Activated B cell treated with CpG ODN at 0.5 μM for 24 hours (primary cell): Measurements from ENCODE around the gene PARVB. TPM values are rescaled to one million over a fixed set of nuclear protein-coding genes. Genes with fewer than 3 reads are reported as not detected.

Experiments used
- ATAC-seq: fragments of 200-7000 bp; cut with Tn5 transposase; one replicate; pipeline ENCODE4 v1.10.0; 2021; ENCODE audit warnings: low read depth, mild to moderate bottlenecking, moderate library complexity
- CTCF ChIA-PET: fragments of 350-600 bp; sonication (Branson Sonifier 250); formaldehyde crosslinking; loops from one replicate; lab custom pipeline; 2021; ENCODE audit warnings: antibody characterized with exemption; lab: Charles Lee
- POLR2A ChIA-PET: fragments of 350-600 bp; sonication (Branson Sonifier 250); formaldehyde crosslinking; loops from one replicate; lab custom pipeline; 2021; ENCODE audit warnings: antibody characterized with exemption; lab: Charles Lee
- DNase-seq: peaks from one replicate; pipeline ENCODE4 v3.0.0; 2022
- H3K27ac Mint-ChIP-seq: one replicate; pipeline ENCODE4 v1.8.0; 2020; ENCODE audit warnings: mixed read lengths
- H3K27me3 Mint-ChIP-seq: one replicate; pipeline ENCODE4 v1.8.0; 2021; ENCODE audit warnings: mixed read lengths
- H3K36me3 Mint-ChIP-seq: one replicate; pipeline ENCODE4 v1.8.0; 2021; ENCODE audit warnings: low read depth, mixed read lengths
- H3K4me1 Mint-ChIP-seq: one replicate; pipeline ENCODE4 v1.8.0; 2021; ENCODE audit warnings: mixed read lengths
- H3K4me3 Mint-ChIP-seq: one replicate; pipeline ENCODE4 v1.8.0; 2020; ENCODE audit warnings: mild to moderate bottlenecking, mixed read lengths
- H3K9me3 Mint-ChIP-seq: one replicate; pipeline ENCODE4 v1.8.0; 2020; ENCODE audit warnings: mixed read lengths
- intact Hi-C: fragments of 100-400 bp; cut with micrococcal nuclease; formaldehyde crosslinking; loops from one replicate; pipeline ENCODE4 v1.15.1; 2024
- total RNA-seq: library from RNA; stranded (reverse); gene quantifications from 2 replicates; pipeline ENCODE4 v1.2.3, GENCODE V29; 2022
- TF ChIP-seq, protein P1 (sequence below): fragments of 200-600 bp; IDR thresholded peaks from one replicate; pipeline ENCODE4 v1.8.0; 2022; ENCODE audit warnings: antibody characterized with exemption, mild to moderate bottlenecking

PARVB gene
- total RNA-seq, 1 donor from 2014 or later = 53.5 TPM

- TF ChIP-seq, protein P1, sequence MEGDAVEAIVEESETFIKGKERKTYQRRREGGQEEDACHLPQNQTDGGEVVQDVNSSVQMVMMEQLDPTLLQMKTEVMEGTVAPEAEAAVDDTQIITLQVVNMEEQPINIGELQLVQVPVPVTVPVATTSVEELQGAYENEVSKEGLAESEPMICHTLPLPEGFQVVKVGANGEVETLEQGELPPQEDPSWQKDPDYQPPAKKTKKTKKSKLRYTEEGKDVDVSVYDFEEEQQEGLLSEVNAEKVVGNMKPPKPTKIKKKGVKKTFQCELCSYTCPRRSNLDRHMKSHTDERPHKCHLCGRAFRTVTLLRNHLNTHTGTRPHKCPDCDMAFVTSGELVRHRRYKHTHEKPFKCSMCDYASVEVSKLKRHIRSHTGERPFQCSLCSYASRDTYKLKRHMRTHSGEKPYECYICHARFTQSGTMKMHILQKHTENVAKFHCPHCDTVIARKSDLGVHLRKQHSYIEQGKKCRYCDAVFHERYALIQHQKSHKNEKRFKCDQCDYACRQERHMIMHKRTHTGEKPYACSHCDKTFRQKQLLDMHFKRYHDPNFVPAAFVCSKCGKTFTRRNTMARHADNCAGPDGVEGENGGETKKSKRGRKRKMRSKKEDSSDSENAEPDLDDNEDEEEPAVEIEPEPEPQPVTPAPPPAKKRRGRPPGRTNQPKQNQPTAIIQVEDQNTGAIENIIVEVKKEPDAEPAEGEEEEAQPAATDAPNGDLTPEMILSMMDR = no peak
- Mint-ChIP-seq H3K4me1 (peaks cover 47% of the 10 kb centered on the region), H3K9me3 (no peaks in the 10 kb centered on the region), H3K36me3 (peaks cover 33% of the 10 kb centered on the region), H3K27me3 (no peaks in the 10 kb centered on the region), H3K27ac (no peak overlapping the region), H3K4me3 (no peak overlapping the region)
- ChIA-PET POLR2A (interaction anchor here (0.5 to 1.1 kb wide), 2 partner anchors 34 to 914 kb away, joined by 8 to 12 read pairs; no protein-coding TSS in a partner anchor), CTCF (interaction anchor here (0.7 to 11.3 kb wide), 2 partner anchors 85 to 1651 kb away, joined by 3 to 537 read pairs; no protein-coding TSS in a partner anchor)
- intact Hi-C loops = no loop called here
- DNase-seq (no peak), ATAC-seq (no peak)
Observed at GRCh38 chr22:44000123-44000522, 24.0 kb upstream of the PARVB start.

DNA sequence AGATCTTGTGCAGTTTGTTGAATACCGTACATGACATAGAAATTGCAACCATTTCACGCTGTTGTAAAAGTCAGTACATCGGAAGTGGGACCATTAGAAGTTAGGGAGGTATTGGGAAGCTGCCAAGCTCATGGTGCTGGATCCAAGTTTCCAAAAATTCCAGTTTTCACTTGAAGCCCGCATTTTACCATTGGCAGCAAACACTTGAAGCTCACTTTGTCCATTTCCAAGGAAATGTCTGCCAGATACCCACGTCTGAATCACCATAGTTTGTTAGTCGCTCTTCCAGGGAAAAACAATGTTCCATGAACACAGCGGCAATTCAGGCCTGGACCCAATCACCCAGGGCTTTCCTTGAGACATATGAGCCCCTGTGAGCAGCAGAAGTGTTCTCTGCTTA, 22.6 kb upstream of the PARVB start:
- Mint-ChIP-seq H3K36me3 (peaks cover 25% of the 10 kb centered on the region), H3K27ac (no peak overlapping the region), H3K9me3 (peaks cover 2% of the 10 kb centered on the region), H3K4me3 (no peak overlapping the region), H3K27me3 (no peaks in the 10 kb centered on the region), H3K4me1 (peaks cover 40% of the 10 kb centered on the region)
- ChIA-PET POLR2A (interaction anchor here (0.9 kb wide), 1 partner anchor 26 kb away, joined by 3 read pairs; no protein-coding TSS in a partner anchor), CTCF (interaction anchor here (0.7 to 1.2 kb wide), 2 partner anchors 8 to 84 kb away, joined by 3 to 4 read pairs; no protein-coding TSS in a partner anchor)
- TF ChIP-seq, protein P1 = no peak
- intact Hi-C loops = no loop called here
- ATAC-seq = no peak
- DNase-seq = no peak

GRCh38 chr22:44002324-44002723, 21.8 kb upstream of the PARVB start:
- H3K9me3 Mint-ChIP-seq = peaks cover 2% of the 10 kb centered on the region
- TF ChIP-seq, protein P1 = no peak
- ChIA-PET POLR2A (interaction anchor here (0.9 kb wide), 1 partner anchor 25 kb away, joined by 3 read pairs; no protein-coding TSS in a partner anchor), CTCF (interaction anchor here (1.2 to 1.3 kb wide), 2 partner anchors 9 to 84 kb away, joined by 3 to 5 read pairs; no protein-coding TSS in a partner anchor)
- peaks cover 21% of the 10 kb centered on the region for H3K36me3 Mint-ChIP-seq
- intact Hi-C loops = no loop called here
- peaks cover 32% of the 10 kb centered on the region for H3K4me1 Mint-ChIP-seq
- no peak for ATAC-seq
- no peak overlapping the region for H3K27ac Mint-ChIP-seq
- H3K27me3 Mint-ChIP-seq = no peaks in the 10 kb centered on the region
- DNase-seq = no peak
- H3K4me3 Mint-ChIP-seq = no peak overlapping the region

GRCh38 chr22:44002997-44003396, 21.1 kb upstream of the PARVB start:
- POLR2A ChIA-PET = no interaction called here
- no peak overlapping the region for H3K27ac Mint-ChIP-seq
- H3K4me1 Mint-ChIP-seq = peaks cover 29% of the 10 kb centered on the region
- intact Hi-C loops = no loop called here
- ATAC-seq (no peak), DNase-seq (no peak)
- H3K4me3 Mint-ChIP-seq = no peak overlapping the region
- H3K9me3 Mint-ChIP-seq = peaks cover 2% of the 10 kb centered on the region
- peaks cover 20% of the 10 kb centered on the region for H3K36me3 Mint-ChIP-seq
- H3K27me3 Mint-ChIP-seq = no peaks in the 10 kb centered on the region
- TF ChIP-seq, protein P1 = no peak
- CTCF ChIA-PET = interaction anchor here (1.3 to 1.6 kb wide), 2 partner anchors 10 to 83 kb away, joined by 3 to 5 read pairs; no protein-coding TSS in a partner anchor

GRCh38 chr22:44003405-44004103, 20.5 kb upstream of the PARVB start:
- POLR2A ChIA-PET = no interaction called here
- CTCF ChIA-PET = interaction anchor here (0.7 to 1.6 kb wide), 3 partner anchors 10 to 83 kb away, joined by 3 to 5 read pairs (median 3); partner anchors contain the start of gene PARVB
- Mint-ChIP-seq H3K36me3 (peaks cover 14% of the 10 kb centered on the region), H3K4me3 (no peak overlapping the region), H3K27me3 (no peaks in the 10 kb centered on the region), H3K9me3 (peaks cover 2% of the 10 kb centered on the region), H3K4me1 (peaks cover 28% of the 10 kb centered on the region), H3K27ac (no peak overlapping the region)
- intact Hi-C loops = no loop called here
- TF ChIP-seq, protein P1 = no peak
- DNase-seq = no peak
- no peak for ATAC-seq
